Hepatocyte (in vitro differentiated cells): ENCODE results near the gene RASAL1.

Experiments used
- EZH2 ChIP-seq: fragments of 200-600 bp; sonication (generic); IDR thresholded peaks from 2 replicates; pipeline ENCODE4 v1.6.1; 2016; ENCODE audit warnings: antibody characterized with exemption, mild to moderate bottlenecking, borderline replicate concordance
- TF ChIP-seq, protein P1 (sequence below): fragments of 200-600 bp; sonication (generic); IDR thresholded peaks from 2 replicates; pipeline ENCODE4 v1.5.1; 2016; ENCODE audit warnings: antibody characterized with exemption, mild to moderate bottlenecking; ENCODE audit not compliant: poor library complexity

DNA sequence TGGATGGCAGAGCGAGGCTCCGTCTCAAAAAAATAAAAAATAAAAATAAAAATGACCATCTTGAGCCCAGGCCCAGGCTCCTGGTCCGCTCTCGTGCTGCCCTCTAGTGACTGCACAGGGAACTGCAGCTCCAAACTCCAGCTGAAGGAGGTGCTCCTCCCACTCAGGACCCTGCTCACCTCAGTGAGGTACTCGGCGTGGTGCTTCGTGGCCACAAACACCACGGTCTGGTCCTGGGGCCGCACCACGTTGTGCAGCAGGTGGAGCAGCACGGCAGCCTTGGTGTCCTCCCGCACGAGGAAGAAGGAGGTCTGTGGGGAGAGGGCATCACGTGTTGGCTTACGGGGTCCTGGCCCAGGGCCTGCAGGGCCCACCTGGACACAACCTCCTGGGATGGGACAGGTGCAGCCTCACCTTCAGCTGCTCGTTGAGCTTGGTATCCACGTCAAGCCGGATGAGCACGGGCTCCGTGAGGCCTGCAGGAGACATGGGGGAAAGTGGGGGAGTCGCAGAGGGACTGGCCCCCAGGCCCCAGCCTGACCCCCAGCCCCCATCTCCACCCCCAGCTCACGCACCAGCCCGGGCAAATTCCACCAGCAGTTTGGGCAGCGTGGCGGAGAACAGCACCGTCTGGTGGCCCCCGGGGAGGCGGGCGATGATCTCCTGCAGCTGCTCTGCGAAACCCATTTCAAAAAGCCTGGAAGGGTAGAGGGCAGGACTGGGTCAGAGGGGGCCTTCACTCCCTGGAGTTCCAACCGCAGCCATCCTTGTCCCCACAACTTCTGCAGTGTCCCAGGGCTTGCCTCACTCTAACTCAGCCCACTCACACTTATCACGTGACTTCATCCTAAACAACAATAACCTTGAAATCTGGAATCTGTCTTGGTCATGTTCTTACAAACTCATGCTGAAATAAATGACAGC, 39.2 kb upstream of the RASAL1 start:
- no peak for TF ChIP-seq EZH2
- TF ChIP-seq, protein P1, sequence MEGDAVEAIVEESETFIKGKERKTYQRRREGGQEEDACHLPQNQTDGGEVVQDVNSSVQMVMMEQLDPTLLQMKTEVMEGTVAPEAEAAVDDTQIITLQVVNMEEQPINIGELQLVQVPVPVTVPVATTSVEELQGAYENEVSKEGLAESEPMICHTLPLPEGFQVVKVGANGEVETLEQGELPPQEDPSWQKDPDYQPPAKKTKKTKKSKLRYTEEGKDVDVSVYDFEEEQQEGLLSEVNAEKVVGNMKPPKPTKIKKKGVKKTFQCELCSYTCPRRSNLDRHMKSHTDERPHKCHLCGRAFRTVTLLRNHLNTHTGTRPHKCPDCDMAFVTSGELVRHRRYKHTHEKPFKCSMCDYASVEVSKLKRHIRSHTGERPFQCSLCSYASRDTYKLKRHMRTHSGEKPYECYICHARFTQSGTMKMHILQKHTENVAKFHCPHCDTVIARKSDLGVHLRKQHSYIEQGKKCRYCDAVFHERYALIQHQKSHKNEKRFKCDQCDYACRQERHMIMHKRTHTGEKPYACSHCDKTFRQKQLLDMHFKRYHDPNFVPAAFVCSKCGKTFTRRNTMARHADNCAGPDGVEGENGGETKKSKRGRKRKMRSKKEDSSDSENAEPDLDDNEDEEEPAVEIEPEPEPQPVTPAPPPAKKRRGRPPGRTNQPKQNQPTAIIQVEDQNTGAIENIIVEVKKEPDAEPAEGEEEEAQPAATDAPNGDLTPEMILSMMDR, result peak; percentile 98
